ENCODE measurements around the gene ARHGAP36. TPM values are rescaled to one million over a fixed set of nuclear protein-coding genes. Genes with fewer than 3 reads are reported as not detected.

The ARHGAP36 gene
- total and polyA plus RNA-seq, 7 experiments from 2014 or later = not detected

DNA sequence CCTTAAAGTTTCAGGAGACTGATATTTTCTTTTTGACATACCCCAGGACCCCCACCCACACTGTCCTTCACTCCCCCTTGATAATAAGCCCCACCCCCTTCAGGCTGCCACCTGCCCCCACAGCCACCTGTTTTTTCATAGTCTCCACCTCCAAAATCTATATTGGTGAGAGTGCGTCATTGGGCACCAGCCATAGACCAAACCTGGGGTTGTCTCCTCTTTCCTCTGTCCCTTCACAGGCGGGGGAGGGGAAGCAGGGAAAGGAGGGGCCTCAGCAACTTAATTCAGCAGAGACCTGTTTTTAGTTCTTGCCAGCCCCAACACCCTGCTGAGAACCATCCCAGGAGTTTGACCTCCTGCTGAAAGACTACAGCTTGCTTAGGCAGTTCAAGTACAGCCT, 1.1 kb downstream of the ARHGAP36 start:
- CTCF ChIA-PET = no interaction called here
- no peak for ATAC-seq

GRCh38 chrX:131060147-131060546, 2.0 kb downstream of the ARHGAP36 start:
- Mint-ChIP-seq H3K4me1 (no peaks in the 10 kb centered on the region), H3K36me3 (no peaks in the 10 kb centered on the region), H3K4me3 (no peak overlapping the region), H3K27ac (no peak overlapping the region), H3K27me3 (peaks cover 18 to 36% (median 24%) of the 10 kb centered on the region in 5 donors), H3K9me3 (peaks cover 0 to 1% (median 0%) of the 10 kb centered on the region in 11 donors)
- ChIA-PET CTCF (no interaction called here), POLR2A (no interaction called here)
- intact Hi-C loops (cut with micrococcal nuclease) = no loop called here
- Histone ChIP-seq H3K36me3 (ENCODE audit: control insufficient read depth in 2 of 3, insufficient read depth in 3 of 3, low read length in 3 of 3) (no peaks in the 10 kb centered on the region), H3K4me3 (ENCODE audit: low read length) (no peak overlapping the region), H3K27ac (ENCODE audit: low read depth, low read length) (no peak overlapping the region), H3K4me1 (ENCODE audit: control insufficient read depth in 2 of 2, insufficient read depth in 2 of 2, low read length in 2 of 2) (no peaks in the 10 kb centered on the region), H3K27me3 (ENCODE audit: control insufficient read depth in 2 of 2, insufficient read depth in 2 of 2, low read length in 2 of 2) (no peaks in the 10 kb centered on the region), H3K9me3 (ENCODE audit: control insufficient read depth in 2 of 3, low read length in 3 of 3) (no peaks in the 10 kb centered on the region)
- ATAC-seq (no peak), DNase-seq (no peak)

More for the DNA sequence above, 1.1 kb downstream of the ARHGAP36 start:
- no peak overlapping the region for H3K27ac Mint-ChIP-seq
- no peak for DNase-seq
- H3K4me1 ChIP-seq (ENCODE audit: control insufficient read depth in 2 of 2, insufficient read depth in 2 of 2, low read length in 2 of 2) = no peaks in the 10 kb centered on the region
- POLR2A ChIA-PET = no interaction called here
- H3K27me3 Mint-ChIP-seq = peaks cover 12 to 32% (median 22%) of the 10 kb centered on the region in 5 donors
- H3K9me3 ChIP-seq (ENCODE audit: control insufficient read depth in 2 of 3, low read length in 3 of 3) = no peaks in the 10 kb centered on the region
- no peak overlapping the region for H3K4me3 Mint-ChIP-seq
- peaks cover 0 to 1% (median 0%) of the 10 kb centered on the region in 11 donors for H3K9me3 Mint-ChIP-seq
- H3K36me3 Mint-ChIP-seq = no peaks in the 10 kb centered on the region
- intact Hi-C loops (cut with micrococcal nuclease) = no loop called here
- no peak overlapping the region for H3K4me3 ChIP-seq (ENCODE audit: low read length)
- no peaks in the 10 kb centered on the region for H3K27me3 ChIP-seq (ENCODE audit: control insufficient read depth in 2 of 2, insufficient read depth in 2 of 2, low read length in 2 of 2)
- no peaks in the 10 kb centered on the region for H3K4me1 Mint-ChIP-seq
- H3K27ac ChIP-seq (ENCODE audit: low read depth, low read length) = no peak overlapping the region
- H3K36me3 ChIP-seq (ENCODE audit: control insufficient read depth in 2 of 3, insufficient read depth in 3 of 3, low read length in 3 of 3) = no peaks in the 10 kb centered on the region

DNA sequence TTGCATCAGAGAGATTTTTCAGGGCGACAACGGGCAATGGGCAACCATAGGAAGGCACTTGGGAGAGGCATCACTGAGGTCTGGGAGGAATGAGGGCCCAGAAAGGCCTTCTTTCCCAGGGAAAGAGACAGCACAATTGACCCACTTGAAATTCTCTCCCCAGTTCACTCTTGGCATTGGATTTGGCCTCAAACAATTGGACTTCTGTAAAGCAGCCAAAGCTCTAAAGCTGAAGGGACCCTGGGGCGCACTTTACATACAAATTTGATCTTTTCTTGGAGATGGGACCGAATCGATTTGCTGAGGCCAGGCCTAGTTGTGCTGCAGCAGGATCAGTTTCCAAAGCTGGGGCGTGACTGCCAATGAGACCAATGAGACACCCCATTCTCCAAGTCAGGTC, 3.2 kb downstream of the ARHGAP36 start:
- H3K27me3 Mint-ChIP-seq = peaks cover 22 to 34% (median 28%) of the 10 kb centered on the region in 5 donors
- Histone ChIP-seq H3K36me3 (ENCODE audit: control insufficient read depth in 2 of 3, insufficient read depth in 3 of 3, low read length in 3 of 3) (no peaks in the 10 kb centered on the region), H3K27me3 (ENCODE audit: control insufficient read depth in 2 of 2, insufficient read depth in 2 of 2, low read length in 2 of 2) (no peaks in the 10 kb centered on the region), H3K27ac (ENCODE audit: low read depth, low read length) (no peak overlapping the region), H3K4me1 (ENCODE audit: control insufficient read depth in 2 of 2, insufficient read depth in 2 of 2, low read length in 2 of 2) (no peaks in the 10 kb centered on the region), H3K4me3 (ENCODE audit: low read length) (no peak overlapping the region), H3K9me3 (ENCODE audit: control insufficient read depth in 2 of 3, low read length in 3 of 3) (no peaks in the 10 kb centered on the region)
- H3K4me1 Mint-ChIP-seq = no peaks in the 10 kb centered on the region
- peaks cover 0 to 1% (median 0%) of the 10 kb centered on the region in 11 donors for H3K9me3 Mint-ChIP-seq
- ATAC-seq = no peak
- no peaks in the 10 kb centered on the region for H3K36me3 Mint-ChIP-seq
- ChIA-PET CTCF (interaction anchor here (0.7 kb wide), 1 partner anchor 495 kb away, joined by 3 read pairs; no protein-coding TSS in a partner anchor), POLR2A (no interaction called here)
- H3K27ac Mint-ChIP-seq = no peak overlapping the region
- DNase-seq = no peak
- no peak overlapping the region for H3K4me3 Mint-ChIP-seq
- intact Hi-C loops (cut with micrococcal nuclease) = no loop called here

- H3K27ac Mint-ChIP-seq = no peak overlapping the region
- Histone ChIP-seq H3K27me3 (ENCODE audit: control insufficient read depth in 2 of 2, insufficient read depth in 2 of 2, low read length in 2 of 2) (no peaks in the 10 kb centered on the region), H3K27ac (ENCODE audit: low read depth, low read length) (no peak overlapping the region), H3K4me1 (ENCODE audit: control insufficient read depth in 2 of 2, insufficient read depth in 2 of 2, low read length in 2 of 2) (no peaks in the 10 kb centered on the region), H3K4me3 (ENCODE audit: low read length) (no peak overlapping the region), H3K36me3 (ENCODE audit: control insufficient read depth in 2 of 3, insufficient read depth in 3 of 3, low read length in 3 of 3) (no peaks in the 10 kb centered on the region), H3K9me3 (ENCODE audit: control insufficient read depth in 2 of 3, low read length in 3 of 3) (no peaks in the 10 kb centered on the region)
- no peaks in the 10 kb centered on the region for H3K36me3 Mint-ChIP-seq
- intact Hi-C loops (cut with micrococcal nuclease) = no loop called here
- ChIA-PET CTCF (no interaction called here), POLR2A (no interaction called here)
- no peak overlapping the region for H3K4me3 Mint-ChIP-seq
- H3K4me1 Mint-ChIP-seq = peaks cover 0 to 7% (median 0%) of the 10 kb centered on the region in 7 donors
- H3K9me3 Mint-ChIP-seq = peaks cover 0 to 1% (median 0%) of the 10 kb centered on the region in 11 donors
- H3K27me3 Mint-ChIP-seq = peaks cover 22 to 39% (median 31%) of the 10 kb centered on the region in 5 donors
- no peak for DNase-seq
- ATAC-seq = no peak
Measured at GRCh38 chrX:131063613-131064012, 5.5 kb downstream of the ARHGAP36 start.

- intact Hi-C loops (cut with micrococcal nuclease) = no loop called here
- Histone ChIP-seq H3K27me3 (ENCODE audit: control insufficient read depth in 2 of 2, insufficient read depth in 2 of 2, low read length in 2 of 2) (no peaks in the 10 kb centered on the region), H3K4me1 (ENCODE audit: control insufficient read depth in 2 of 2, insufficient read depth in 2 of 2, low read length in 2 of 2) (no peaks in the 10 kb centered on the region), H3K36me3 (ENCODE audit: control insufficient read depth in 2 of 3, insufficient read depth in 3 of 3, low read length in 3 of 3) (no peaks in the 10 kb centered on the region), H3K4me3 (ENCODE audit: low read length) (no peak overlapping the region), H3K9me3 (ENCODE audit: control insufficient read depth in 2 of 3, low read length in 3 of 3) (no peaks in the 10 kb centered on the region), H3K27ac (ENCODE audit: low read depth, low read length) (no peak overlapping the region)
- H3K27ac Mint-ChIP-seq = no peak overlapping the region
- ChIA-PET CTCF (no interaction called here), POLR2A (no interaction called here)
- DNase-seq = no peak
- no peaks in the 10 kb centered on the region for H3K9me3 Mint-ChIP-seq
- H3K27me3 Mint-ChIP-seq = peaks cover 14 to 37% (median 27%) of the 10 kb centered on the region in 5 donors
- H3K36me3 Mint-ChIP-seq = no peaks in the 10 kb centered on the region
- H3K4me1 Mint-ChIP-seq = peaks cover 0 to 7% (median 0%) of the 10 kb centered on the region in 7 donors
- ATAC-seq = no peak
- H3K4me3 Mint-ChIP-seq = no peak overlapping the region
Measured at GRCh38 chrX:131066237-131066636, 8.1 kb downstream of the ARHGAP36 start.

GRCh38 chrX:131067216-131067615, 9.1 kb downstream of the ARHGAP36 start:
- H3K9me3 Mint-ChIP-seq = no peaks in the 10 kb centered on the region
- H3K36me3 Mint-ChIP-seq = no peaks in the 10 kb centered on the region
- Histone ChIP-seq H3K9me3 (ENCODE audit: control insufficient read depth in 2 of 3, low read length in 3 of 3) (no peaks in the 10 kb centered on the region), H3K27me3 (ENCODE audit: control insufficient read depth in 2 of 2, insufficient read depth in 2 of 2, low read length in 2 of 2) (no peaks in the 10 kb centered on the region), H3K4me3 (ENCODE audit: low read length) (no peak overlapping the region), H3K36me3 (ENCODE audit: control insufficient read depth in 2 of 3, insufficient read depth in 3 of 3, low read length in 3 of 3) (no peaks in the 10 kb centered on the region), H3K27ac (ENCODE audit: low read depth, low read length) (no peak overlapping the region), H3K4me1 (ENCODE audit: control insufficient read depth in 2 of 2, insufficient read depth in 2 of 2, low read length in 2 of 2) (no peaks in the 10 kb centered on the region)
- CTCF ChIA-PET = no interaction called here
- ATAC-seq = no peak
- peaks cover 21 to 47% (median 33%) of the 10 kb centered on the region in 5 donors for H3K27me3 Mint-ChIP-seq
- H3K27ac Mint-ChIP-seq = no peak overlapping the region
- intact Hi-C loops (cut with micrococcal nuclease) = no loop called here
- no peak for DNase-seq
- H3K4me1 Mint-ChIP-seq = peaks cover 0 to 7% (median 0%) of the 10 kb centered on the region in 7 donors
- POLR2A ChIA-PET = no interaction called here
- H3K4me3 Mint-ChIP-seq = peak overlapping the region in 2 of 10 donors; percentile 18 to 19

- DNase-seq = no peak
- POLR2A ChIA-PET = no interaction called here
- Mint-ChIP-seq H3K27ac (no peak overlapping the region), H3K9me3 (no peaks in the 10 kb centered on the region), H3K27me3 (peaks cover 29 to 55% (median 38%) of the 10 kb centered on the region in 5 donors), H3K36me3 (no peaks in the 10 kb centered on the region), H3K4me1 (peaks cover 0 to 7% (median 0%) of the 10 kb centered on the region in 7 donors), H3K4me3 (no peak overlapping the region)
- CTCF ChIA-PET = no interaction called here
- intact Hi-C loops (cut with micrococcal nuclease) = no loop called here
- Histone ChIP-seq H3K36me3 (ENCODE audit: control insufficient read depth in 2 of 3, insufficient read depth in 3 of 3, low read length in 3 of 3) (no peaks in the 10 kb centered on the region), H3K9me3 (ENCODE audit: control insufficient read depth in 2 of 3, low read length in 3 of 3) (no peaks in the 10 kb centered on the region), H3K4me1 (ENCODE audit: control insufficient read depth in 2 of 2, insufficient read depth in 2 of 2, low read length in 2 of 2) (no peaks in the 10 kb centered on the region), H3K4me3 (ENCODE audit: low read length) (no peak overlapping the region), H3K27ac (ENCODE audit: low read depth, low read length) (no peak overlapping the region), H3K27me3 (ENCODE audit: control insufficient read depth in 2 of 2, insufficient read depth in 2 of 2, low read length in 2 of 2) (no peaks in the 10 kb centered on the region)
- no peak for ATAC-seq
Measured at GRCh38 chrX:131067846-131068745, 9.9 kb downstream of the ARHGAP36 start.
